Colonic mucosa (tissue), 4 donors: ENCODE data around the gene HERC2. TPM values are rescaled to one million over a fixed set of nuclear protein-coding genes. Genes with fewer than 3 reads are reported as not detected.
"Not testable (repeated sequence)": the region's sequence is repeated elsewhere in the genome, so short reads cannot be mapped to it uniquely, and the experiment has no call there.

Source experiments
- DNase-seq: peaks from one replicate; pipeline ENCODE4 v3.0.0-alpha.2; 2020
- H3K27ac ChIP-seq: fragments of 200-600 bp; one replicate; pipeline ENCODE4 v1.8.0; 2021
- H3K27me3 ChIP-seq: fragments of 200-600 bp; one replicate; pipeline ENCODE4 v1.8.0; 2021
- H3K36me3 ChIP-seq: fragments of 200-600 bp; one replicate; pipeline ENCODE4 v1.8.0; 2021
- H3K4me1 ChIP-seq: fragments of 200-600 bp; one replicate; pipeline ENCODE4 v1.8.0; 2021; ENCODE audit warnings: mild to moderate bottlenecking
- H3K4me3 ChIP-seq: fragments of 200-600 bp; one replicate; pipeline ENCODE4 v1.8.0; 2021
- H3K9ac ChIP-seq, 2 donors: one replicate each; pipeline ENCODE4 v1.7.0; 2013; ENCODE audit warnings: control low read depth in 2 of 2, low read depth in 2 of 2, low read length in 2 of 2
- H3K9me3 ChIP-seq: fragments of 200-600 bp; one replicate; pipeline ENCODE4 v1.8.0; 2021
- intact Hi-C: fragments of 100-400 bp; cut with DNase I; formaldehyde crosslinking; loops from one replicate; pipeline ENCODE4 v1.14.1; 2022
- total RNA-seq, 2 donors: library from RNA; stranded (reverse); fragmentation: NEBNext Ultra II Directional in 1 of 2; extraction: Animal tissue kit (Norgen Biotek cat#: 25700) in 1 of 2; gene quantifications; one replicate each; pipeline ENCODE4 v1.2.1, GENCODE V29; 2021
- TF ChIP-seq, protein P1 (sequence below): fragments of 200-600 bp; IDR thresholded peaks from one replicate; pipeline ENCODE4 v1.8.0; 2022; ENCODE audit warnings: antibody characterized with exemption, mild to moderate bottlenecking
- donor health status: healthy.
- donor health status: DM: no; HTN: no; CAD: no.
- donor health status: DM: no; HTN: no; CAD: no.

HERC2 gene
- total RNA-seq, 2 donors from 2014 or later, result 50.8 to 71.2 TPM

- H3K9me3 ChIP-seq, result no peaks in the 10 kb centered on the region
- no peak for DNase-seq
- no peak overlapping the region for H3K9ac ChIP-seq
- TF ChIP-seq, protein P1, sequence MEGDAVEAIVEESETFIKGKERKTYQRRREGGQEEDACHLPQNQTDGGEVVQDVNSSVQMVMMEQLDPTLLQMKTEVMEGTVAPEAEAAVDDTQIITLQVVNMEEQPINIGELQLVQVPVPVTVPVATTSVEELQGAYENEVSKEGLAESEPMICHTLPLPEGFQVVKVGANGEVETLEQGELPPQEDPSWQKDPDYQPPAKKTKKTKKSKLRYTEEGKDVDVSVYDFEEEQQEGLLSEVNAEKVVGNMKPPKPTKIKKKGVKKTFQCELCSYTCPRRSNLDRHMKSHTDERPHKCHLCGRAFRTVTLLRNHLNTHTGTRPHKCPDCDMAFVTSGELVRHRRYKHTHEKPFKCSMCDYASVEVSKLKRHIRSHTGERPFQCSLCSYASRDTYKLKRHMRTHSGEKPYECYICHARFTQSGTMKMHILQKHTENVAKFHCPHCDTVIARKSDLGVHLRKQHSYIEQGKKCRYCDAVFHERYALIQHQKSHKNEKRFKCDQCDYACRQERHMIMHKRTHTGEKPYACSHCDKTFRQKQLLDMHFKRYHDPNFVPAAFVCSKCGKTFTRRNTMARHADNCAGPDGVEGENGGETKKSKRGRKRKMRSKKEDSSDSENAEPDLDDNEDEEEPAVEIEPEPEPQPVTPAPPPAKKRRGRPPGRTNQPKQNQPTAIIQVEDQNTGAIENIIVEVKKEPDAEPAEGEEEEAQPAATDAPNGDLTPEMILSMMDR, result no peak
- no peak overlapping the region for H3K27ac ChIP-seq
- no peaks in the 10 kb centered on the region for H3K4me1 ChIP-seq
- H3K27me3 ChIP-seq, result no peaks in the 10 kb centered on the region
- H3K4me3 ChIP-seq, result no peak overlapping the region
- intact Hi-C loops, result no loop called here
- no peaks in the 10 kb centered on the region for H3K36me3 ChIP-seq
These were observed 168.4 kb downstream of the HERC2 start for GRCh38 chr15:28153492-28154119.

- H3K36me3 ChIP-seq, H3K4me3 ChIP-seq, DNase-seq, H3K9ac ChIP-seq, H3K27ac ChIP-seq, H3K27me3 ChIP-seq, H3K9me3 ChIP-seq, H3K4me1 ChIP-seq, intact Hi-C loops: not testable (repeated sequence)
These were observed 169.4 kb downstream of the HERC2 start for GRCh38 chr15:28152538-28152923.

- H3K4me1 ChIP-seq, H3K9ac ChIP-seq, H3K36me3 ChIP-seq, intact Hi-C loops, DNase-seq, H3K27ac ChIP-seq, H3K27me3 ChIP-seq, H3K4me3 ChIP-seq, H3K9me3 ChIP-seq: not testable (repeated sequence)
These were observed 170.0 kb downstream of the HERC2 start for GRCh38 chr15:28151864-28152537.

GRCh38 chr15:28147801-28148200, 174.2 kb downstream of the HERC2 start:
- H3K27me3 ChIP-seq, result no peaks in the 10 kb centered on the region
- H3K4me3 ChIP-seq, result no peak overlapping the region
- DNase-seq, result no peak
- H3K36me3 ChIP-seq, result peaks cover 6% of the 10 kb centered on the region
- no peaks in the 10 kb centered on the region for H3K4me1 ChIP-seq
- no peaks in the 10 kb centered on the region for H3K9me3 ChIP-seq
- intact Hi-C loops, result no loop called here
- TF ChIP-seq, protein P1, result no peak
- H3K27ac ChIP-seq, result no peak overlapping the region
- no peak overlapping the region for H3K9ac ChIP-seq

- H3K27ac ChIP-seq, H3K9me3 ChIP-seq, H3K4me3 ChIP-seq, H3K36me3 ChIP-seq, DNase-seq, intact Hi-C loops, H3K9ac ChIP-seq, H3K4me1 ChIP-seq, H3K27me3 ChIP-seq: not testable (repeated sequence)
These were observed 176.6 kb downstream of the HERC2 start for GRCh38 chr15:28145419-28145818.

- intact Hi-C loops, result no loop called here
- Histone ChIP-seq H3K36me3 (peaks cover 6% of the 10 kb centered on the region), H3K9ac (no peak overlapping the region), H3K4me1 (no peaks in the 10 kb centered on the region), H3K4me3 (no peak overlapping the region), H3K9me3 (no peaks in the 10 kb centered on the region), H3K27me3 (no peaks in the 10 kb centered on the region), H3K27ac (no peak overlapping the region)
- TF ChIP-seq, protein P1, result no peak
- no peak for DNase-seq
These were observed 181.9 kb downstream of the HERC2 start for GRCh38 chr15:28140062-28140461.

- H3K36me3 ChIP-seq, H3K9ac ChIP-seq, H3K4me1 ChIP-seq, H3K27ac ChIP-seq, DNase-seq, intact Hi-C loops, H3K27me3 ChIP-seq, H3K9me3 ChIP-seq, H3K4me3 ChIP-seq: not testable (repeated sequence)
These were observed 184.5 kb downstream of the HERC2 start for GRCh38 chr15:28137408-28138039.

- H3K4me3 ChIP-seq, H3K27me3 ChIP-seq, DNase-seq, intact Hi-C loops, H3K36me3 ChIP-seq, H3K27ac ChIP-seq, H3K4me1 ChIP-seq, H3K9me3 ChIP-seq, H3K9ac ChIP-seq: not testable (repeated sequence)
These were observed 185.6 kb downstream of the HERC2 start for GRCh38 chr15:28136236-28136904.
